LNCAP (cell line): ENCODE results near the gene ECI2.

Experiments
- TF ChIP-seq, protein P1 (sequence below): fragments of 450-650 bp; IDR thresholded peaks from 2 replicates; pipeline ENCODE4 v1.5.1; 2017; ENCODE audit warnings: mild to moderate bottlenecking

The ECI2 gene

DNA sequence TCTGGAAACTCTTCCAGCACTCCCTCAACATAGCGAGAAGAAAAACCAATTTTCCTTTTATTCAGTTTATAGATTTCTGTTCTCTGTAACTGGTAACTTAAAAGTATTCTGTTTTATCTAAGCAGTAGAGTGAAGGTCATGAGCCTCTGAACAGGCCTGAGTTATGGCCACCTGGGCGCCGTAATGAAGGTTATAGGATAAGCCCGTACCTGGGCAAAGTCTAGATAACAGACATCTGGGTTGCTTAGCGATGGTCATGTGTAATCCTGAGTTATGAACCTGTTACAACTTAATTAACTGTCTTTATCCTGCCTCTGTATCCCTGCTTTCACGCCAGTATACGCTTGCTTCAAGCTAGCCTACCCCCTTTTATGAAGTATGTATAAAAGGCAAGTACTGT lies 43.4 kb downstream of the ECI2 start:
- TF ChIP-seq, protein P1, sequence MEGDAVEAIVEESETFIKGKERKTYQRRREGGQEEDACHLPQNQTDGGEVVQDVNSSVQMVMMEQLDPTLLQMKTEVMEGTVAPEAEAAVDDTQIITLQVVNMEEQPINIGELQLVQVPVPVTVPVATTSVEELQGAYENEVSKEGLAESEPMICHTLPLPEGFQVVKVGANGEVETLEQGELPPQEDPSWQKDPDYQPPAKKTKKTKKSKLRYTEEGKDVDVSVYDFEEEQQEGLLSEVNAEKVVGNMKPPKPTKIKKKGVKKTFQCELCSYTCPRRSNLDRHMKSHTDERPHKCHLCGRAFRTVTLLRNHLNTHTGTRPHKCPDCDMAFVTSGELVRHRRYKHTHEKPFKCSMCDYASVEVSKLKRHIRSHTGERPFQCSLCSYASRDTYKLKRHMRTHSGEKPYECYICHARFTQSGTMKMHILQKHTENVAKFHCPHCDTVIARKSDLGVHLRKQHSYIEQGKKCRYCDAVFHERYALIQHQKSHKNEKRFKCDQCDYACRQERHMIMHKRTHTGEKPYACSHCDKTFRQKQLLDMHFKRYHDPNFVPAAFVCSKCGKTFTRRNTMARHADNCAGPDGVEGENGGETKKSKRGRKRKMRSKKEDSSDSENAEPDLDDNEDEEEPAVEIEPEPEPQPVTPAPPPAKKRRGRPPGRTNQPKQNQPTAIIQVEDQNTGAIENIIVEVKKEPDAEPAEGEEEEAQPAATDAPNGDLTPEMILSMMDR, result no peak

DNA sequence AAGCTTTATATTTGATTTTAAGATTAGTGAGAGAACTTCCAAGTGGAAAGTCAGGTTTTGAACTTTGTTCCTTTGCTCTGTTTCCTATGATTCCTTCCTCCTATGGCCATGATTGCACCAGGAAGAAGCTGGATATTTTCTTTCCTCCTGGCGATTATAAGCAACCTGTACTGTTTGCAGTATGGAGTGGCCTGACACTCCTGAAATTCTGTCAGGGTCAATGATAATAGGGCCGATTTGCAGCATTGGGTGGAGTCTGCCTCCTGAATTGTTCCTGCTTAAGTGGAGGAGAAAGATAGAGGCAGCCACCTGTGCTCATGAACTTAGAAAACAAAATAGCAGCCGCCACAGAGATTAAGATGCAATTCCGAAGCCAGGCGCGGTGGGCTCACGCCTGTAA lies 46.7 kb downstream of the ECI2 start:
- TF ChIP-seq, protein P1, result no peak

DNA sequence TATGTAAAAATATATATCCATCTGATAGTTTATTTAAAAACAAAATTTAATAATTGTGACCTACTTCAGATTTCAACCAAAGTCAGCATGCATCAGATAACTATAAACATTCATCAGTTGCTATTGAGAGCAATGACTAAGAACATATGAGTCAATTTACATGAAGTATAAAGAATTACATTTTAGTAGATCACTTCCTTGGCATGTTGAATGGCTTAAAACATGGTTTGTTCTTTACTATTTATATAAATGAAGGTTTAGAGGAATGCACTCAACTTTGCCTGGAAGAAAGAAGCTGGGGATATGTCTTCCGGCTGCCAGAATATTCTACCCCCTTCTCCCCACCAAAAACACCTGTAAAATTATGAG lies 50.1 kb downstream of the ECI2 start:
- TF ChIP-seq, protein P1, result no peak

DNA sequence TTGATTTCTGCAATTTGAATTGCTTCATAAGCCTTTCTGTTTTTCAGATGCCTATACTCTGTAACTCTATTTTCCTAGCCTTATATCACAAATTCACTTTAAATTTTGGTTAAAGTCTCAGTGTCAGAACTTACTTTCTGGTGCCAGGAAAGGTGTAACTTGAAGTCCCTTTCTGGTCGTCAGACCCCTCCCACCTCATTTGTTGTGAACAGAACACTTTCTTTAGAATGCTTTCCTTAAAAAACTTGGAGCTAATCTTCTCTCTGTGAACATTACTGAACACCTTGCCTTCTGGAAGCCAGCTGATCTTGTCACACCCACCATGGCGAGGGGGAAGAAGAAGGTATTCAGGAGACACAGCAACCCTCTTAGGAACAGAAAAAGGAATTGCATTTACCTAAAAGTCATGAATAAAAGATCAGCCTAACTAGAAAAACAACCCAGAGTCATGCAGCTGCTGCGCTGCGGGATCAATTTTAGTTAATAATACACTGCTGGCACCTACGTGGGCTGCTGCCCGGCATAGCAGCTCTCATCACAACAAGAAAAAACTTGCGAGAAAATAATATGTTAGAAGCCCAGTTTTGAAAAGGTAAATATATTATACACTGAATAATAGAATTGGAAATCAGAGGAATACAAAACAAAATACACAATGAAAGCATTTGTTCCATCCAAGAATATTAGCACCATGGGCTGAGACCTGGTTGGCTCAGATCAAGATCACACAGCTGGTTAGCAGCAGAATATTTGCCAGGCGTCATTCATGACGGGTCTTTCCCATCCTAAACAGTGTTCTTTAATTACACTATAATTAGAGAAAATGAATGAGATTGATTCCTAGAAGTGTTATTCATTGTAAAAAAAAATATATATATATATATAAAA lies 50.7 kb downstream of the ECI2 start:
- TF ChIP-seq, protein P1, result no peak

DNA sequence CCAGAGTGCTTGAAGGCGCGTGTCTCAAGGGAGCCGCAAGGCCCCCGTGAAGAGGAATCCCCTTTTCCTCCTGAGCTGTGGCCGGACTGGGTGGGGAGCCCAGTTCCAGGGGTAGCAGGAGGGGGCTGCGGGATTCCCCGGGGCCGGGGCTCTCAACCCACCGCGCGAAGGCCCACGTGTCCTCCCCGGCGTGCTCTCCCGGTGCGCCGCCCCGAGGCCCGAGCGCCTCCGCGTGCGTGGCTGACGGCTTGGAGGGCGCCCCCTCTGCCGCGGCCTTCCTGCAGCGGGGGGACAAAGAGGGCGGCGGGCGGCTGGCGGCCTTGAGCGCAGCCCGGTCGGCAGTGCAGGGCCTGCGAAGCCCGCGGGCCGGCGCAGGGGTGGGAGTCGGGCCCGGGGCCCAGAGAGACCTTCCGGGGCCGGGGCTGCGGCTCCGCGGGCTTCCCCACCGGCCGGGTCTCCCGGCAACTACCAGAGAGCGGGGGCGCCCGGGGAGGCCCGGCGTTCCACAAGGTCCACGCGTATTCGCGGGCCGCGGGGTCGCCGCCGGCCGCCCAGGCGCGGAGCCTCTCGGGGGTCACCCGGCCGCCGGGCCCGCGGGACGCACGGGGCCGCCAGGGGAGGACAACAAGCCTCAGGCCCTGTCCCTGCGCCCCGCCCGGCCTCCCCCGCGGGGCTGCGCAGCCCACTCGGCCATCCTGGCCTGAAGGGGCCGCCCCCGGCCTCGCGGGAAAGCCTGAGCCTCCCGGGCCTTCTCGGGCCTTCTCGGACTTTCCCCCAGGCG lies 56.5 kb downstream of the ECI2 start, which contains the start of gene FAM217A:
Gene FAM217A, minus strand, starts transcription at position 447 of the 781 bp plus-strand sequence. CDS start 1,723 bp downstream, outside the sequence.
- TF ChIP-seq, protein P1, result no peak

DNA sequence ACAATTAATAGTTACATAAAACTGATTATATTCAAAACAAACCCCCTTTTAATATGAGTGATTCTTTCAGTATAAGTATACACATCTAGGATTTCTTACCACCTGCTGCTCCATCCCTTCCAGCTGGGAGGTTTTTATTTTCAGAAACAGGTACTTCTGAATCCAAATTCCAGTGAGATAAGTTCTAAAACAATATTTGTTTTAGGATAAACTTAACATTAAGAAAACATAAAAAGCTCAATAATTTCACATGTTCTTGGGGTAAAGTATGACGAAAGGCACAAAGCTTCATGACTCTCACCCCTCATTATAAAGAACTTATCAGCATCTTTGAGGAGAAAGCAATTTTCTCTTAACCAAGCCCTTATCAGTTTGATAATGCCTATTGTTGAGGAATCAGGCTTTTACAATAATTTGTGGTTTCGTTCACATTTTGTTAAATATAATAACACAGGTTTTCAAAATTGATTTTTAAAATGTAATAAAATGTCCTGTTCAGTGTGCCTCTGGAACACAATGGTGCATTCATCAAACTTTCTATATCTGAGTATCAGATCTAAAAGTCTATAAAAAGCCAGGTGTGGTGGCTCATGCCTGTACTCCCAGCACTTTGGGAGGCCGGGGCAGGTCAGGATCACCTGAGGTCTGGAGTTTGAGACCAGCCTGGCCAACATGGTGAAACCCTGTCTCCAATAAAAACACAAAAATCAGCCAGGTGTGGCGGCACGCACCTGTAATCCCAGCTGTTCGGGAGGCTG lies 60.7 kb downstream of the ECI2 start:
- TF ChIP-seq, protein P1, result no peak

DNA sequence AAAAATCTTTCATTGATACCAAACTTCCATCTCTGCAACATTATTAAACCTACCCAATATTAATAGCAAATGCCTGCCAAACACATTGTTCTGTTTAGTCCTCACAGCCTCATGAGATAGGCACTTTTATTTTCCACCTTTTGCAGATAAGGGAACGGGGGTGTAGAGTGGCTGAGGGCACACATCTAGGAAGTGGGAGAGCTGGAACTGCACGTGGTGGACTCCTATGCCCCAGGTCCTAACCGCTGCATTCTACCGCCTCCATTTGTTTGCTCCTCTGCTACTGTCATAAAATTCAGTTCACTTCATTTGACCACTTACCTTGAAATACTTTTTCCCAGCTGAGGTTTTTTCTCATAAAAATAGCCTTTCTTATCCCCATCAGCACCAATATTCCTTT lies 64.0 kb downstream of the ECI2 start:
- TF ChIP-seq, protein P1, result no peak
